ENCODE data around the gene CDH5.

GRCh38 chr16:66402166-66402565, 35.7 kb downstream of the CDH5 start:
- TF ChIP-seq CTCF (IDR thresholded peaks at IDR 0.05) (no peak), POLR2A (IDR thresholded peaks at IDR 0.05) (no peak)
